HL-60 (cell line): ENCODE measurements around the gene SRRD.

Experiments
- DNase-seq, 2 experiments: peaks; one replicate each; pipeline ENCODE4 v3.0.0-alpha.2; 2010 to 2020; ENCODE audit warnings: low read depth in 1 of 2, low spot score in 1 of 2
- H3K27ac ChIP-seq: fragments of 250-450 bp; sonication (Bioruptor Pico); replicated peaks from 2 replicates; pipeline ENCODE4 v1.5.1; 2020; ENCODE audit warnings: mild to moderate bottlenecking, moderate library complexity
- H3K27me3 ChIP-seq: fragments of 250-450 bp; sonication (Bioruptor Pico); 2 replicates; pipeline ENCODE4 v1.5.1; 2021; ENCODE audit warnings: mild to moderate bottlenecking, moderate library complexity; ENCODE audit not compliant: insufficient read depth, poor library complexity, severe bottlenecking
- H3K4me3 ChIP-seq: replicated peaks from 2 replicates; pipeline ENCODE4 v1.5.1; 2011; ENCODE audit warnings: mild to moderate bottlenecking, control low read depth, low read length; ENCODE audit not compliant: insufficient read depth
- CTCF ChIP-seq: IDR thresholded peaks from one replicate; pipeline ENCODE4 v1.5.1; 2011; ENCODE audit warnings: low read length, control low read depth, inconsistent platforms; ENCODE audit not compliant: insufficient read depth
- GABPA ChIP-seq: IDR thresholded peaks from 2 replicates; pipeline ENCODE4 v1.6.1; 2012; ENCODE audit warnings: low read depth
- POLR2AphosphoS5 ChIP-seq: IDR thresholded peaks from 2 replicates; pipeline ENCODE4 v1.6.1; 2012; ENCODE audit warnings: low read depth
- REST ChIP-seq: IDR thresholded peaks from 2 replicates; pipeline ENCODE4 v1.6.1; 2012; ENCODE audit warnings: low read depth; ENCODE audit not compliant: insufficient replicate concordance
- SPI1 ChIP-seq: IDR thresholded peaks from 2 replicates; pipeline ENCODE4 v1.6.1; 2012; ENCODE audit warnings: low read depth, mild to moderate bottlenecking, borderline replicate concordance

The SRRD gene

GRCh38 chr22:26529345-26529744 lies 45.7 kb downstream of the SRRD start:
- H3K4me3 ChIP-seq: no peak overlapping the region
- no peaks in the 10 kb centered on the region for H3K27me3 ChIP-seq
- no peak for TF ChIP-seq CTCF
- no peak for TF ChIP-seq REST
- TF ChIP-seq GABPA: no peak
- no peak for TF ChIP-seq SPI1
- no peak for TF ChIP-seq POLR2AphosphoS5
- peak overlapping the region; percentile 25; the same call in 1 of the 2 replicates for H3K27ac ChIP-seq
- DNase-seq: peak; percentile 38 to 45

- DNase-seq: no peak
- peak overlapping the region; percentile 55; the same call in 1 of the 2 replicates for H3K27ac ChIP-seq
- H3K4me3 ChIP-seq: no peak overlapping the region
- TF ChIP-seq REST: no peak
- no peak for TF ChIP-seq POLR2AphosphoS5
- TF ChIP-seq SPI1: no peak
- no peak for TF ChIP-seq GABPA
- TF ChIP-seq CTCF: no peak
- no peaks in the 10 kb centered on the region for H3K27me3 ChIP-seq
Measured at GRCh38 chr22:26534171-26534855, 50.6 kb downstream of the SRRD start.

- TF ChIP-seq SPI1: peak; percentile 56
- no peak for TF ChIP-seq POLR2AphosphoS5
- no peak for TF ChIP-seq GABPA
- Histone ChIP-seq H3K27ac (peak overlapping the region; percentile 55), H3K27me3 (no peaks in the 10 kb centered on the region), H3K4me3 (no peak overlapping the region)
- no peak for DNase-seq
Measured at GRCh38 chr22:26534874-26535602, 51.4 kb downstream of the SRRD start.

- H3K4me3 ChIP-seq: no peak overlapping the region
- peak overlapping the region; percentile 55; the same call in 1 of the 2 replicates for H3K27ac ChIP-seq
- no peak for DNase-seq
- TF ChIP-seq REST (no peak), CTCF (no peak), SPI1 (no peak), GABPA (no peak), POLR2AphosphoS5 (no peak)
- no peaks in the 10 kb centered on the region for H3K27me3 ChIP-seq
Measured at GRCh38 chr22:26535603-26535908, 51.9 kb downstream of the SRRD start.
